A549 treated with dexamethasone at 1 μM for 4 hours (cell line): ENCODE data around the gene DHX35. TPM values are rescaled to one million over a fixed set of nuclear protein-coding genes. Genes with fewer than 3 reads are reported as not detected.

Experiments used
- total RNA-seq: library from RNA; stranded (reverse); fragments of 200-300 nt; extraction: Qiagen RNA extraction; gene quantifications from 5 replicates; pipeline ENCODE4 v1.2.3, GENCODE V29; 2022

DHX35 gene, protein sequence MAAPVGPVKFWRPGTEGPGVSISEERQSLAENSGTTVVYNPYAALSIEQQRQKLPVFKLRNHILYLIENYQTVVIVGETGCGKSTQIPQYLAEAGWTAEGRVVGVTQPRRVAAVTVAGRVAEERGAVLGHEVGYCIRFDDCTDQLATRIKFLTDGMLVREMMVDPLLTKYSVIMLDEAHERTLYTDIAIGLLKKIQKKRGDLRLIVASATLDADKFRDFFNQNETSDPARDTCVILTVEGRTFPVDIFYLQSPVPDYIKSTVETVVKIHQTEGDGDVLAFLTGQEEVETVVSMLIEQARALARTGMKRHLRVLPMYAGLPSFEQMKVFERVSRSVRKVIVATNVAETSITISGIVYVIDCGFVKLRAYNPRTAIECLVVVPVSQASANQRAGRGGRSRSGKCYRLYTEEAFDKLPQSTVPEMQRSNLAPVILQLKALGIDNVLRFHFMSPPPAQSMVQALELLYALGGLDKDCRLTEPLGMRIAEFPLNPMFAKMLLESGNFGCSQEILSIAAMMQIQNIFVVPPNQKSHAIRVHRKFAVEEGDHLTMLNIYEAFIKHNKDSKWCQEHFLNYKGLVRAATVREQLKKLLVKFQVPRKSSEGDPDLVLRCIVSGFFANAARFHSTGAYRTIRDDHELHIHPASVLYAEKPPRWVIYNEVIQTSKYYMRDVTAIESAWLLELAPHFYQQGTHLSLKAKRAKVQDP
- total RNA-seq, result 6.8 to 7.9 TPM (median 7.1 TPM) in 5 replicates

GRCh38 chr20:38962044-38962927 is at the start of gene DHX35:
TSS of gene DHX35 (plus strand) at chr20:38962344. CDS start at chr20:38962368, 24 bp downstream.

DNA sequence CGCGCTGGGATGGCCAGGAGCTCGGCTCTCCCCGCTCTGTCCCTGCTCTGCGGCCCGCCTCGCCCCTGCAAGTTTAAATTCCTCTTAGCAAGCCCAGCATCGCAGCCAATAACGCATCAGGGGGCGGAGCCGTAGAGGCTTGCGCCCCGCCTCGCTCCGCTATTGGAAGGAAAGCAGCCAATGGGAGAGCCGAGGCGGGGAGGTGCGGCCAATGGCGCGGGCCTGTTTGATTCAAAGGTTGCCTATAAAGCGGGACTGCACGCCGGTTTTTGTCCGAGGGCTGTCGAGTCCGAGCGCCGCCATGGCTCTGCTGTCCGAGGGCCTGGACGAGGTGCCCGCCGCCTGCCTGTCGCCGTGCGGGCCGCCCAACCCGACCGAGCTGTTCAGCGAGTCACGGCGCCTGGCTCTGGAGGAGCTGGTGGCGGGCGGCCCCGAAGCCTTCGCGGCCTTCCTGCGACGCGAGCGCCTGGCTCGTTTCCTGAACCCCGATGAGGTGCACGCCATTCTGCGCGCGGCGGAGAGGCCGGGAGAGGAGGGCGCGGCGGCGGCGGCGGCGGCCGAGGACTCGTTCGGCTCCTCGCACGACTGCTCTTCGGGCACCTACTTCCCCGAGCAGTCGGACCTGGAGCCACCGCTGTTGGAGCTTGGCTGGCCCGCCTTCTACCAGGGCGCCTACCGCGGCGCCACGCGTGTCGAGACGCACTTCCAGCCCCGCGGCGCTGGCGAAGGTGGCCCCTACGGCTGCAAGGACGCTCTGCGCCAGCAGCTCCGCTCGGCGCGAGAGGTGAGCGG is 35.8 kb upstream of the DHX35 start, which contains the start of gene FAM83D:
TSS of gene FAM83D (plus strand) at position 276 of the 792 bp plus-strand sequence. CDS start at position 302, 26 bp downstream.

Other genes starting within 250 kb of the DHX35 start
- 0.04 TPM in 1 of 5 replicates, not detected in the others for gene SLC32A1, start 237.9 kb upstream of the DHX35 start, total RNA-seq
- 7.8 to 10.0 TPM (median 9.4 TPM) in 5 replicates for gene ACTR5, start 213.9 kb upstream of the DHX35 start, total RNA-seq
- 0.11 to 0.19 TPM (median 0.13 TPM) in 5 replicates for gene PPP1R16B, start 156.6 kb upstream of the DHX35 start, total RNA-seq
- gene FAM83D, start 35.9 kb upstream of the DHX35 start, total RNA-seq, result 49.2 to 69.9 TPM (median 64.9 TPM) in 5 replicates